ENCODE data around the gene PLEKHH1.

DNA sequence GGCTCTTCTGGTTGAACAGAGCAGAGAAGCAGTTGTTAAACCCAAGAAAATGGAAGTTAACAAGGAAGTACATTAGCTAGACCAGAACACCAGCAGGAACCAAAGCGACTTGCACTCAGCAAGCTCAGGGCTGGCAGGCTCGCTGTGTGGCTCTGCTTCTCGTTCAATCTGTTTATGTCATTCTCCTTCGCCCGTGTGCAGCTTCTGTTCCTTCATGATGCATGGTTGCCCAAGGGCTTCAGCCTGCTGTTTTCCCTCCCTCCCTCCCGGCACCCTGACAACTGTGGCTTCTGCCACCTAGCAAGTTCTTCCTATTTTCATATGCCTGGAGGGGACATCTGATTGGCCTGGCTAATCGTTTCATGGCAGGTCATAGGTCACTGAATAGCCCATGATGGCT, 41.7 kb downstream of the PLEKHH1 start:
- TF ChIP-seq, protein P1, sequence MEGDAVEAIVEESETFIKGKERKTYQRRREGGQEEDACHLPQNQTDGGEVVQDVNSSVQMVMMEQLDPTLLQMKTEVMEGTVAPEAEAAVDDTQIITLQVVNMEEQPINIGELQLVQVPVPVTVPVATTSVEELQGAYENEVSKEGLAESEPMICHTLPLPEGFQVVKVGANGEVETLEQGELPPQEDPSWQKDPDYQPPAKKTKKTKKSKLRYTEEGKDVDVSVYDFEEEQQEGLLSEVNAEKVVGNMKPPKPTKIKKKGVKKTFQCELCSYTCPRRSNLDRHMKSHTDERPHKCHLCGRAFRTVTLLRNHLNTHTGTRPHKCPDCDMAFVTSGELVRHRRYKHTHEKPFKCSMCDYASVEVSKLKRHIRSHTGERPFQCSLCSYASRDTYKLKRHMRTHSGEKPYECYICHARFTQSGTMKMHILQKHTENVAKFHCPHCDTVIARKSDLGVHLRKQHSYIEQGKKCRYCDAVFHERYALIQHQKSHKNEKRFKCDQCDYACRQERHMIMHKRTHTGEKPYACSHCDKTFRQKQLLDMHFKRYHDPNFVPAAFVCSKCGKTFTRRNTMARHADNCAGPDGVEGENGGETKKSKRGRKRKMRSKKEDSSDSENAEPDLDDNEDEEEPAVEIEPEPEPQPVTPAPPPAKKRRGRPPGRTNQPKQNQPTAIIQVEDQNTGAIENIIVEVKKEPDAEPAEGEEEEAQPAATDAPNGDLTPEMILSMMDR (IDR thresholded peaks at IDR 0.05): no peak
- TF ChIP-seq EP300 (IDR thresholded peaks at IDR 0.05): no peak
